Loucy (cell line): ENCODE data around the gene ACER3.

ENCODE experiments used
- H2AFZ ChIP-seq: fragments of 200-600 bp; sonication (generic); 2 replicates; pipeline ENCODE4 v1.6.0; 2016; ENCODE audit warnings: antibody characterized with exemption, mild to moderate bottlenecking, low read length, moderate library complexity
- H3F3A ChIP-seq: fragments of 200-600 bp; 2 replicates; pipeline ENCODE4 v1.6.0; 2016; ENCODE audit warnings: antibody characterized with exemption, low read depth, mild to moderate bottlenecking
- H3K27me3 ChIP-seq: fragments of 200-600 bp; sonication (generic); 2 replicates; pipeline ENCODE4 v1.6.1; 2014; ENCODE audit warnings: low read length, mild to moderate bottlenecking; ENCODE audit not compliant: insufficient read depth, poor library complexity, severe bottlenecking
- H3K36me3 ChIP-seq: fragments of 200-600 bp; sonication (generic); 2 replicates; pipeline ENCODE4 v1.6.1; 2016; ENCODE audit warnings: low read length; ENCODE audit not compliant: insufficient read depth
- H3K4me1 ChIP-seq: fragments of 200-600 bp; sonication (generic); 2 replicates; pipeline ENCODE4 v1.5.1; 2014; ENCODE audit warnings: low read length, mild to moderate bottlenecking; ENCODE audit not compliant: insufficient read depth, poor library complexity, severe bottlenecking
- H3K4me2 ChIP-seq: fragments of 200-600 bp; sonication (generic); 2 replicates; pipeline ENCODE4 v1.6.0; 2014; ENCODE audit warnings: antibody characterized with exemption, low read length, low read depth, mild to moderate bottlenecking; ENCODE audit not compliant: poor library complexity, severe bottlenecking
- H3K4me3 ChIP-seq: fragments of 200-600 bp; sonication (generic); 2 replicates; pipeline ENCODE4 v1.5.1; 2014; ENCODE audit warnings: low read length, mild to moderate bottlenecking, mixed read lengths; ENCODE audit not compliant: poor library complexity, severe bottlenecking
- H3K79me2 ChIP-seq: fragments of 200-600 bp; sonication (generic); 2 replicates; pipeline ENCODE4 v1.6.1; 2014; ENCODE audit warnings: low read length; ENCODE audit not compliant: insufficient read depth
- H3K9ac ChIP-seq: fragments of 200-600 bp; sonication (generic); 2 replicates; pipeline ENCODE4 v1.6.0; 2014; ENCODE audit warnings: mild to moderate bottlenecking, low read depth, low read length, moderate library complexity; ENCODE audit not compliant: poor library complexity, severe bottlenecking
- H3K9me2 ChIP-seq: fragments of 200-600 bp; sonication (generic); replicated peaks from 2 replicates; pipeline ENCODE4 v1.6.1; 2016; ENCODE audit warnings: low read depth, low read length, mixed read lengths
- H3K9me3 ChIP-seq: fragments of 200-600 bp; sonication (generic); 2 replicates; pipeline ENCODE4 v1.6.1; 2014; ENCODE audit warnings: mild to moderate bottlenecking, antibody characterized with exemption, low read length, low read depth; ENCODE audit not compliant: insufficient read depth
- H4K20me1 ChIP-seq: fragments of 200-600 bp; sonication (generic); 2 replicates; pipeline ENCODE4 v1.6.0; 2014; ENCODE audit warnings: antibody characterized with exemption, low read length, mild to moderate bottlenecking; ENCODE audit not compliant: insufficient read depth, poor library complexity, severe bottlenecking
- EZH2phosphoT487 ChIP-seq: fragments of 200-600 bp; IDR thresholded peaks from 2 replicates; pipeline ENCODE4 v1.6.1; 2018; ENCODE audit warnings: antibody characterized with exemption, mild to moderate bottlenecking, moderate library complexity, borderline replicate concordance
- TF ChIP-seq, protein P1 (sequence below): fragments of 200-600 bp; sonication (generic); conservative IDR thresholded peaks from 2 replicates; pipeline ENCODE4 v1.5.1; 2014; ENCODE audit warnings: mild to moderate bottlenecking, antibody characterized with exemption, low read length

The ACER3 gene

DNA sequence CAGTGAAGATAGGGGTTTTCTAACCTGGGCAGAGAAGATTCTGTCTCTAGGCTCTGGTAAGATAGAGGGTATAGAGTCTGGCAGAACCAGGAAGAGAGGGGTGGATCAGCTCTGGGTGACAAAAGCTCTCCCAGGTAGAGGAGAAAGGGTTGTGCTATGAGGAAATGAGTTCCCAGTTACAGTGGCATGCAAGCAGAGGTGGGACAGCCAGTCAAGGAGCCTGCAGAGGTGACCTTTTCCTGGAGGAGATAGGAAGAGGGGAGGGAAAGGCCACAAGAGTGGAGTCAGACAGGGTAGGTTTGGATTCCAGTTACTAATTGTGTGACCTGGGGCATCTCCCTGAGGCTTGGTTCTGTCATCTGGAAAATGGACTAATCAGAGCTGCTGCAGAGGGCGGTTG lies 202.7 kb downstream of the ACER3 start:
- Histone ChIP-seq H2AFZ (no peak overlapping the region), H3F3A (no peaks in the 10 kb centered on the region), H3K9me2 (no peaks in the 10 kb centered on the region), H4K20me1 (peaks cover 7% of the 10 kb centered on the region), H3K27me3 (no peaks in the 10 kb centered on the region), H3K4me2 (no peak overlapping the region), H3K4me3 (no peak overlapping the region), H3K79me2 (peaks cover 11% of the 10 kb centered on the region; the same call in 1 of the 2 replicates), H3K9ac (no peak overlapping the region), H3K36me3 (no peaks in the 10 kb centered on the region), H3K4me1 (peaks cover 17% of the 10 kb centered on the region), H3K9me3 (no peaks in the 10 kb centered on the region)
- no peak for TF ChIP-seq EZH2phosphoT487
- TF ChIP-seq, protein P1, sequence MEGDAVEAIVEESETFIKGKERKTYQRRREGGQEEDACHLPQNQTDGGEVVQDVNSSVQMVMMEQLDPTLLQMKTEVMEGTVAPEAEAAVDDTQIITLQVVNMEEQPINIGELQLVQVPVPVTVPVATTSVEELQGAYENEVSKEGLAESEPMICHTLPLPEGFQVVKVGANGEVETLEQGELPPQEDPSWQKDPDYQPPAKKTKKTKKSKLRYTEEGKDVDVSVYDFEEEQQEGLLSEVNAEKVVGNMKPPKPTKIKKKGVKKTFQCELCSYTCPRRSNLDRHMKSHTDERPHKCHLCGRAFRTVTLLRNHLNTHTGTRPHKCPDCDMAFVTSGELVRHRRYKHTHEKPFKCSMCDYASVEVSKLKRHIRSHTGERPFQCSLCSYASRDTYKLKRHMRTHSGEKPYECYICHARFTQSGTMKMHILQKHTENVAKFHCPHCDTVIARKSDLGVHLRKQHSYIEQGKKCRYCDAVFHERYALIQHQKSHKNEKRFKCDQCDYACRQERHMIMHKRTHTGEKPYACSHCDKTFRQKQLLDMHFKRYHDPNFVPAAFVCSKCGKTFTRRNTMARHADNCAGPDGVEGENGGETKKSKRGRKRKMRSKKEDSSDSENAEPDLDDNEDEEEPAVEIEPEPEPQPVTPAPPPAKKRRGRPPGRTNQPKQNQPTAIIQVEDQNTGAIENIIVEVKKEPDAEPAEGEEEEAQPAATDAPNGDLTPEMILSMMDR: no peak

DNA sequence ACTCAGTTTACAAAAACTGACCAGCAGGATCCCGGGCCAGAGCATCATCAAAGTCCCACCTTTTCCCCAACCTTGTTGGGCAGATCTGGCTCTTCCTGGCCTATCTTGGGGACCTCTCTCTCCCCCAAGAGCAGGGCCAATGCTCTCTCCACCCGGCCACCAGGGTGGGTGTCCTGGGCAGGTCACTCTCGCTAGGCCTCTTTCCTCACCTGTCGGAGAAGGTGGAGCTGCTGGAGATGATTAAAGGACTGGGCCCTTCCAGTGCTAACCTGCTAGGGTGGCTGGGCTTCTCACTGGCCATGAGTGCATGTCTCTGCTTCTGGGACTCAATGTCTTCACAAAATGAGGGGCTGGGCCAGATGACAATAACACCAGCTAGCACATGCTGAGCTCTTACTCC lies 203.1 kb downstream of the ACER3 start:
- H3K4me2 ChIP-seq: no peak overlapping the region
- H3K9me2 ChIP-seq: no peaks in the 10 kb centered on the region
- H3K36me3 ChIP-seq: no peaks in the 10 kb centered on the region
- H2AFZ ChIP-seq: no peak overlapping the region
- TF ChIP-seq EZH2phosphoT487: no peak
- TF ChIP-seq, protein P1: no peak
- peaks cover 16% of the 10 kb centered on the region; the same call in 1 of the 2 replicates for H3K79me2 ChIP-seq
- H3K4me1 ChIP-seq: peaks cover 22% of the 10 kb centered on the region
- no peaks in the 10 kb centered on the region for H3K9me3 ChIP-seq
- no peaks in the 10 kb centered on the region for H3F3A ChIP-seq
- H4K20me1 ChIP-seq: peaks cover 7% of the 10 kb centered on the region
- no peak overlapping the region for H3K4me3 ChIP-seq
- H3K9ac ChIP-seq: no peak overlapping the region
- no peaks in the 10 kb centered on the region for H3K27me3 ChIP-seq

DNA sequence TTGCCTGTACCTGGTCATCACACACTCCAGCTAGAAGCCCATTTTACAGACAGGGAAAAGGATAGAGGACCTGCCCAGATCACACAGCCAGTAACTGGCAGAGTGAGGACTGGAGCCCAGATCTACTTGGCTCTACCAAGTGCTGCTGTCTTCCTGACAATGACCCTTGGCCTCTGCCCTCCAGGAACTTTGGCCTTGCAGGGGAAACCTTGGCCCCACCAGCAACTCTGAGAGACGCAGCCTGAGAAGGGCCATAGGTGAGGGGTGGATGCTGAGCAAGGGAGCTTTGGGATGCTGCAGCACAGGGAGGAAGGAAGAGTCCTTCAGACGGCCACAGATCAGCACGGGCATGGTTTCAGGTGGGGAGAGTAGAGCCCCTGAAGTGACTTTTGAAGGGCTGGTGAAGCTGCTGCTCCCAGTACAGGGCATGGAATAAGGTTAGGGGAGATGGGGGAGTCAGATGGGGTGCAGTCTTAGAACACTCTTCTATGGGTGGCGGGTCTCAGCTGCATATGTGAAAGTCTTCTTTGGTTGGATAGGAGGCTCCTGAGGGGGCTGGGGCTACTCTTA lies 204.0 kb downstream of the ACER3 start:
- Histone ChIP-seq H3K27me3 (no peaks in the 10 kb centered on the region), H3K4me3 (no peak overlapping the region), H3K9me2 (no peaks in the 10 kb centered on the region), H3K9me3 (no peaks in the 10 kb centered on the region), H3F3A (no peaks in the 10 kb centered on the region), H3K36me3 (no peaks in the 10 kb centered on the region), H3K9ac (no peak overlapping the region), H2AFZ (no peak overlapping the region; the same call in 1 of the 2 replicates), H3K4me1 (peaks cover 29% of the 10 kb centered on the region), H3K4me2 (no peak overlapping the region), H3K79me2 (peaks cover 19% of the 10 kb centered on the region), H4K20me1 (peaks cover 7% of the 10 kb centered on the region)
- TF ChIP-seq, protein P1: no peak
- TF ChIP-seq EZH2phosphoT487: no peak
